SHP77 (cell line): ENCODE measurements around the gene PLA2G5.

ENCODE experiments used
- DNase-seq, 2 experiments: peaks; one replicate each; lab custom pipeline; 2025; lab: John Stamatoyannopoulos, UW

Gene PLA2G5

DNA sequence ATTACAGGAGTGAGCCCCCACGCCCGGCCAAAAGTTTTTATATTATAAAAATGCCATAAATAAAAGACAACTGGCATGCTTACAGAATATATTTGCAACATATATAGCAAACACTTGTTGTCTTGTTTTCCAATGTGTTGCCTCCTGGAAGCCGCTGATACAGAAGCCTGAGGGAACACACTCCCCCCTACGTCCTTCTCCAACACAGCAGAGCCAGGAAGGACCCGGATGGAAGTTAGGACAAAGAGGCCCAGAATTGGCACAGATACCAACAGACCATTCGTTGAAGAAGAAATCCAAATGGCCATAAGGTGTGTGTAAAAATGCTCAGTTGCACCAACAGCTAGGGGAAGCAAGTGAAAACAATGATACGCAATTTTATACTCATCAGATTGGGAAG lies 1.3 kb upstream of the PLA2G5 start:
- DNase-seq = no peak

- DNase-seq = no peak
These were observed 363 bp downstream of the PLA2G5 start for GRCh38 chr1:20070357-20070756.

GRCh38 chr1:20071416-20071815 lies 1.4 kb downstream of the PLA2G5 start:
- DNase-seq = no peak

DNA sequence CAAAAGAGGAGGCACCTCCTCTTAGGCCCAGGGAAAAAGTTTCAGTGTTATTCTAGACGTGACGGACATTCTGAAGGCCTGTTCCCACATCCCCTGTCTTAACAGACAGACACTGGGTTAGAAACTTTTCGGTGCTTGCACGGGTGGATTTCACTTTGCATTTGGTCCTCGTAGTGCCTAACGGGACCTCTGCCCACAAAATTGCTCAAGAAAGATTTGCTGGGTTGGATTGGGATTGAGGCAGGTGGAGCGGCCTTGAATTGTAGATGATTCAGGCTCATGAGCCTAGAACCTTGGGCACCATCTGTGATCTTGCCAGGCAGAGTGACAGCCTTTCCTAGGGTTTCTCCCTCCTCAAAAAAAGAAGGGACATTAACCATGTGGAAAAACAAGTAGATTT lies 2.8 kb downstream of the PLA2G5 start:
- DNase-seq = no peak

DNA sequence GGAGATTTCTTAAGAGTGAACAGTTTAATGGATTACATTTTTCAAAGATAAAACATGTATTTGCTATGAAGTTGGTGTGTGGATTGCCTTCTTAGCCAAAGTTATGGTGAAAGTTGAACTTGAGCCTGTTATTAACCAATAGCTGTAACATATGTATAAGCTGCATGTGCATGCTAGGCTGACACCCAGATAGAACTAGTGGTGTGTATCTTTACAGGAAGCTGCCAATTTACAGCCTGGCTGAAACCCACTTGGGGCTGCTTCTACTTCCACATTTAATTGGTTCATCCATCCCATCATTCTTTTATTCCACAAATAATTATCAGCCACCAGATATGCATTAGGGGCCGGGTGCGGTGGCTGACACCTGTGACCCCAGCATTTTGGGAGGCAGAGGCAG lies 3.3 kb downstream of the PLA2G5 start:
- no peak for DNase-seq

- DNase-seq = no peak
These were observed 4.2 kb downstream of the PLA2G5 start for GRCh38 chr1:20074055-20074724.

DNA sequence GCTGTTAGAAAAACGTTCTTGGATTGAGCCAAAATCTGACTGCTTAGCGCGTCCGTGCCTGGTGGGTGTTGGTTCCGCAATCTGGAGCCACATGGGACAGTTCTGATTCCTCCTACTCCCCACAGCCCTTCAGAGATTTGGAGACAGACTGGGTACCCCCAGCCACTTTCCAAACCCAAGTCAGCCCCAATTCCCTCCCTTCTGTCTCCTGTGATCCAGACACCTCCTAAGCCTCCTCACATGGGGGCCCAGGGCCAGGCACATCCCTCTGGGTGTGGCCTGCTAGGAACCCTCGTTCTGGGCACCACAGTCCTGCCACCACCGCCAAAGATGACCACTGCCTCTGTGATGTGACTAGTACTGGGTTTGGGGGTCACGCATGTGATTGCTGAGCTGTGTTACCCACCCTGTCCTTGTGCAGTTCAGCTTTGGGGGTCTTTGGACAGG lies 4.8 kb downstream of the PLA2G5 start:
- no peak for DNase-seq

GRCh38 chr1:20075345-20075744 lies 5.4 kb downstream of the PLA2G5 start:
- DNase-seq = no peak

DNA sequence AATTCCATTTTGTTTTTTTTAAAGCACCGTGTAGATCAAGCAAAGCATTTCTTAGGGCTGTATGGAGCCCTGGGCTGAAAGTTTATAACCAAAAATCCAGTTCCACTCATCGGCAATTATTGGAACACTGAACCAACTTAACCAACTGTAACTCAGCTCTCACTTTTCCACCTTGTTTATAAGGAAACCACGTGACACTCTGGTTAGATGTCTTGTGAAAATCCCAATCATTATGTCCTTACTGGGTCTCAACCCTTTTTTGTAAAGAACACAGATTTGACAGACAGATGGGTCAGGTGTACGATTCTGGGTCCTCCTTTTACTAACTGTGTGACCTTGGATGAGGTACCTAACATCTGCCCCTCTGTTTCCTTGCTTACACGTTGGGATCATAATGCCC lies 6.2 kb downstream of the PLA2G5 start:
- no peak for DNase-seq

DNA sequence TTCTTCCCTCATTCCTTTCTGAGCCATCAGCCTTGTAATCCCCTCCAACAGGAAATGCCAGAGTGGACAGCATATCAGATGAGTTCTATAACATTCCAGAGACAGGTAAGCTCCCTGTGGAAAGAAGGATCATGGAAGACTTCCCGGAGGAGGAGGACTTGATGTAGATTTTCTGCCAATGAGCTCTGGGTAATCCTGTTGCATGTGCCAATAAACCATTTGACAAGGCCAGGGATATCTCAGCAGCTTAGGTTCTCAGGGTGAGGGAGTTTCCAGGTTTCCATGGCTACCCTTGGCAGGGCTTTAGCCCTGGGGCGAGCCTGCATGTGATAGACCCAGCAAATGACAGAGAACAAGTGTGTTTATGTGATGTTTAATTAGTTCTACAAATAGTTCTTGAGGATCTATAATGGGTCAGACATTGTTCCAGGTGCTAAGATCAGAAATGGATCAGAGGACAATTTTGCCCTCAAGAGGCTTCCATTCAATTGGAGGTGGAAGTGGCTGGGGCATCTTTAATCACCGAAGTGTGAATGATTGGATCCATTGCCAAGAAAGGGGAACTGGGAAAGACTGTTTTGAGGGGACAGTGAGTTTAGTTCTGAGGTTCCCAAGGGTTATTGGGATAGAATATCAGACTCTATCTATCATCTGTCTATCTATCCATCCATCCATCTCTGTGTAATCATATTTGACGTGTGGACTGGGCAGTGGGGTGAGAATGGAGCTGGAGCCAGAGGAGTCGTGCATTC lies 6.9 kb downstream of the PLA2G5 start:
- DNase-seq = no peak

- DNase-seq = no peak
These were observed 8.2 kb downstream of the PLA2G5 start for GRCh38 chr1:20078171-20078651.

GRCh38 chr1:20078711-20079110 lies 8.7 kb downstream of the PLA2G5 start:
- no peak for DNase-seq

DNA sequence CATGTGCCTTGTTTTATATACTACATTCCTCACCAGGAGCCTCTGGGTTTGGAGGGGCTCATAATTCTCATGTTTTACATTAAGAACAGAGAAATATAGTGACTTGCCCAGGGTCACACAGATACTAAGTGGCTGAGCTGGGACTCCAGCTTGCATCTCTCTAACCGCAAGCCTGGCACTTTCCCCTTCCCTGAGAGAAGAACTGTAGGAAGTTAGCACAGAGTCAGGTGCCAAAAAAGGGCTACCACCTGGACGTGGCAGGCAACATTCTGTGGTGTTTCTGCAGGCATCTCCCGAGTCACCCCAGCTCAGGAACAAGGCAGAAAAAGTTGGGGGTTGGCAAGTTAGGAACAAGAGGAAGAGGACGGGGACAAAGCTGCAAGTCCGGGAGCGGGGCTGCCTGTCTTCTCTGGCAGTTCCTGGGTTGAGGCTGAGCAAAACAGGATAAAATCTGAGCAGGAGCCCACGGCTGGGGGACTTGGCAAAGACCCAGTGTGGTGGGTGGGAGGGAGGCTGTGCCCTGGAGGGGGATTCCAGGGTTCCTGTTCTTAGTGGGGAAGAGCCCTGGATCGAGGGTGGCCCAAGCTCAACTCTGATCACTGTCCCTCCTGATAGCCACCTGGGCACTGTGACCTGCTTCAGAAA lies 9.8 kb downstream of the PLA2G5 start:
- no peak for DNase-seq

DNA sequence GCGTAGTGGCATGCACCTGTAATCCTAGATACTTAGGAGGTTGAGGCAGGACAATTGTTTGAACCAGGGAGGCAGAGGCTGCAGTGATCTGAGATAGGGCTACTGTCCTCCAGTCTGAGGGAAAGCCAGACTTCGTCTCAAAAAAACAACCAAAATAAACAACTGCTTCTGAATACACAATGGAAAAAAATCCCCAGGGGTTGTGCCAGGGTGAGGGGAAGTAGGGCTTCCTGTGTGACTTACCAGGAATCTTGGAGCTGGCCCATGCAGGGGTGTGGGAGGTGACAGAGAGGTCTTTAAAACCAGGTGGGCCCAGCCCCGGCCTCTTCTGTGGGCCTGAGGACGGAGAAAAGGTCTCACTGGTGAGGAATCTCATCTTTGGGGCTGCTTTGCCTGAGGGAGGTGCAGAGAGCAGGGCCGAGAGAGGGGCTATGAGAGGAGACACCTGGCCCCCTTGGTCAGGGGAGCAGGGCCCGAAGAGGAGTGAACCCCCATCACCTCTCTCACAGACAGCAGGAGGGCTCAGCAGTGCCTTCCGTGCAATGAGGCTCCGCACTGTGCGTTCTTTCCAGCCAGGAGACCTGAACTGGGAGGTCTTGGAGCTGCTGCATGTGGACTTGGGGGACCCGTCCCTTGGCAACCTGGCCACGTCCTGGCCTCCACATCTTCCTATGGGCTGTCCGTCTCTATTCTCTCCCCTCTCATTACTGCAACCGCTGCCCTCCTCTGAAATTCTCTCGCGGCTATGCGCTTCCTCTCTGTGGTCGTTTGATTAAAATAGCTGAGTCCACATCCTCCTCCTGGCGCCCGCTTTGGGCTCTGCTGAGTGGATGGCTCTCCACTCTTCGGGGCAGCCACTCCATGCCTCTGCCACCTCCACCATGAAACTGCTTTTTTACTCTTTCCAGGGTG lies 10.7 kb downstream of the PLA2G5 start:
- no peak for DNase-seq

DNA sequence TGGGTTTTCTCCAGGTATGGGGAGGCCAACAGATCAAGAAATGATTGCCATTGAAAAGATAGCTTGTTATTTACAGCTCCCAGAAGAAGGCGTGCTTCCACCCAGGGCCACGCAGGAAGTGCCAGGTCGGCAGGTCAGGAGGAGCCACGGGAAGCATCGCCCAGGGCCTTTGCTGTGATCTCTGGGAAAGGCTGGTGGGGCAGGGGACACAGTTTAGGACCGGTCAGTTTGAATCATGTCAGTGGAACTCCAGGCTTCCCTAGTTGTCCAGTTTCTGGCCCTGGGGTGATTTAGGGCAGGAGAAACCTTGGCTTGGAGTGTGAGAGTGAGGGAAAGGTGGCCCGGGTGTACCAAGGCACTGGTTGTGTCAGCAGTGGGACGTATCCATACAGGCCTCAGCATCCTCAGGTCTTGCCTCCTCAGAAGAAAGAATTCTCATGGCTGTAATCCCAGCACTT lies 11.4 kb downstream of the PLA2G5 start:
- no peak for DNase-seq

DNA sequence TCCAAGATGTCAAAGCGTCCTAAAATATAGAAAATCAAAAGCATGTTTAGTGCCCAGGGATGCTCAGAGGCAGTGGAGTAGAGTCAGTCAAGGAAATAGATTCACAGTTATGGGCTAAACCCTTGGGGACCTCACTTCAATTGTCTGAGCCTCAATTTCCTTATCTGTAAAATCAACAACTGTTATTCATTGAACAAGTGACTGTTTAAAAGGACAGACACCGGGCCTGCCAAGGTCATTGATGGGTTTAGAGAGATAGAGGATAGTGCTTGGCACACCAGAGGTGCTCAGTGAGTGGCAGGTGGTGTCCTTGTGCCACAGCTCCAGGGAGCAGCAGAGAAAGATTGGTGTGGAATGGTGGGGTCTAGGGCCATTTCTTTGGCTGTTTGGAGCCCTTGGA lies 12.8 kb downstream of the PLA2G5 start:
- DNase-seq = no peak

- no peak for DNase-seq
These were observed 13.4 kb downstream of the PLA2G5 start for GRCh38 chr1:20083178-20083944.

- no peak for DNase-seq
These were observed 16.8 kb downstream of the PLA2G5 start for GRCh38 chr1:20086800-20087199.

- DNase-seq = no peak
These were observed 17.7 kb downstream of the PLA2G5 start for GRCh38 chr1:20087668-20088067.

DNA sequence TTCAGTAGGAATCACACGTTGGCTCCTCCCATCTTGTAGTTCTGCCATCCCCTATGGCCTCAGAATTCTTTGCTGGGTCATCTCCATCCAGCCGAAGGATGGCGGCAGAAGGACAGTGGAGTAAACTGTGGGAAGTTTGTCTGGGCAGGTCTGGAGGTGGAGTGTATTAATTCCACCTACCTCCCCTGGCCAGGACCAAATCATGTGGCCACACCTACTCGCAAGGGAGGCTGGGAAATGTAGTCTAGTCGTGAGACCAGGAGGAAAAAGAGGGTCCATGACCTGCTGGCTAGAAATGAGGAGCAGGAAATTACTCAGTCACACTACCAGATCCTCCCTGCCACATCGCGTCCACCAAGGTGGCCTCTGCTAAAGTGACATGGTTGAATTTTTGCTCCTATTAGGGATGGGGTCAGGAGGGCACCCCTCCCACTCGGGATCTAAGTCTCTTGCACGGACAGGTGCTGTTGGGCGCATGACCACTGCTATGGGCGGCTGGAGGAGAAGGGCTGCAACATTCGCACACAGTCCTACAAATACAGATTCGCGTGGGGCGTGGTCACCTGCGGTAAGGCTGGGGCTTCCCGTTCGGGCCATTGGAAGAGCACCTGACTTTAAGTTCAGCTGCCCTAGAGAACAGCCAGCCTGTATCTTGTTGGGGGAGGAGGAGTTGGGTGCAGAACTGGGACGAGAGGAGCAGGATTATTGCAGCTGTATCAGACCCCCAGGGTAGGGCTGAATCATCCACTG lies 19.5 kb downstream of the PLA2G5 start:
- DNase-seq = no peak
